Measurements from ENCODE around the gene HSDL1.

HSDL1 gene

GRCh38 chr16:84144859-84145639 is at the start of gene HSDL1, which contains the start of gene DNAAF1:
Gene HSDL1 (minus strand): TSS chr16:84145177. CDS start chr16:84131321, 13,856 bp downstream.
Gene DNAAF1 (plus strand): TSS chr16:84145308. CDS start chr16:84145441, 133 bp downstream.
- in situ Hi-C loops (cut with MboI; ENCODE audit: low sequenced_read_pairs) = no loop called here

GRCh38 chr16:84194018-84194417 is 49.0 kb upstream of the HSDL1 start:
- in situ Hi-C loops (cut with MboI; ENCODE audit: low sequenced_read_pairs) = loop anchor here (25.0 kb wide), 1 partner anchor 232 kb away; the partner anchor contains the start of genes NECAB2 and OSGIN1

- in situ Hi-C loops (cut with MboI; ENCODE audit: low sequenced_read_pairs) = loop anchor here (25.0 kb wide), 1 partner anchor 231 kb away; the partner anchor contains the start of genes NECAB2 and OSGIN1
These were observed 48.5 kb upstream of the HSDL1 start for GRCh38 chr16:84193480-84193879.

GRCh38 chr16:84191466-84191865 is 46.5 kb upstream of the HSDL1 start:
- in situ Hi-C loops (cut with MboI; ENCODE audit: low sequenced_read_pairs) = loop anchor here (25.0 kb wide), 1 partner anchor 229 kb away; the partner anchor contains the start of genes NECAB2 and OSGIN1

- in situ Hi-C loops (cut with MboI; ENCODE audit: low sequenced_read_pairs) = loop anchor here (25.0 kb wide), 1 partner anchor 229 kb away; the partner anchor contains the start of genes NECAB2 and OSGIN1
These were observed 45.9 kb upstream of the HSDL1 start, which contains the start of gene ADAD2 for GRCh38 chr16:84190731-84191388. Gene ADAD2 (plus strand): TSS chr16:84191157. CDS start chr16:84191231, 74 bp downstream.

- in situ Hi-C loops (cut with MboI; ENCODE audit: low sequenced_read_pairs) = loop anchor here (25.0 kb wide), 1 partner anchor 225 kb away; the partner anchor contains the start of genes NECAB2 and OSGIN1
These were observed 41.9 kb upstream of the HSDL1 start, which contains the start of gene TAF1C for GRCh38 chr16:84186685-84187437. Gene TAF1C (minus strand): TSS chr16:84187057. CDS start chr16:84184988, 2,069 bp downstream.

GRCh38 chr16:84184775-84185174 is 39.8 kb upstream of the HSDL1 start:
- in situ Hi-C loops (cut with MboI; ENCODE audit: low sequenced_read_pairs) = loop anchor here (25.0 kb wide), 1 partner anchor 222 kb away; the partner anchor contains the start of genes NECAB2 and OSGIN1

- in situ Hi-C loops (cut with MboI; ENCODE audit: low sequenced_read_pairs) = loop anchor here (25.0 kb wide), 1 partner anchor 222 kb away; the partner anchor contains the start of genes NECAB2 and OSGIN1
These were observed 39.1 kb upstream of the HSDL1 start for GRCh38 chr16:84183911-84184591.

- in situ Hi-C loops (cut with MboI; ENCODE audit: low sequenced_read_pairs) = loop anchor here (25.0 kb wide), 1 partner anchor 221 kb away; the partner anchor contains the start of genes NECAB2 and OSGIN1
These were observed 38.5 kb upstream of the HSDL1 start for GRCh38 chr16:84183572-84183875.

- in situ Hi-C loops (cut with MboI; ENCODE audit: low sequenced_read_pairs) = loop anchor here (25.0 kb wide), 1 partner anchor 221 kb away; the partner anchor contains the start of genes NECAB2 and OSGIN1
These were observed 37.9 kb upstream of the HSDL1 start for GRCh38 chr16:84182680-84183571.

- in situ Hi-C loops (cut with MboI; ENCODE audit: low sequenced_read_pairs) = loop anchor here (25.0 kb wide), 1 partner anchor 220 kb away; the partner anchor contains the start of genes NECAB2 and OSGIN1
These were observed 37.1 kb upstream of the HSDL1 start for GRCh38 chr16:84182104-84182503.

- in situ Hi-C loops (cut with MboI; ENCODE audit: low sequenced_read_pairs) = loop anchor here (25.0 kb wide), 1 partner anchor 219 kb away; the partner anchor contains the start of genes NECAB2 and OSGIN1
These were observed 36.4 kb upstream of the HSDL1 start for GRCh38 chr16:84181144-84181915.

GRCh38 chr16:84180519-84181140 is 35.7 kb upstream of the HSDL1 start:
- in situ Hi-C loops (cut with MboI; ENCODE audit: low sequenced_read_pairs) = loop anchor here (25.0 kb wide), 1 partner anchor 218 kb away; the partner anchor contains the start of genes NECAB2 and OSGIN1

- in situ Hi-C loops (cut with MboI; ENCODE audit: low sequenced_read_pairs) = loop anchor here (25.0 kb wide), 1 partner anchor 217 kb away; the partner anchor contains the start of genes NECAB2 and OSGIN1
These were observed 34.8 kb upstream of the HSDL1 start for GRCh38 chr16:84179612-84180320.

GRCh38 chr16:84178892-84179611 is 34.1 kb upstream of the HSDL1 start:
- in situ Hi-C loops (cut with MboI; ENCODE audit: low sequenced_read_pairs) = loop anchor here (25.0 kb wide), 1 partner anchor 217 kb away; the partner anchor contains the start of genes NECAB2 and OSGIN1

All from HL-60/S4 (cell line).